IMR-90 (cell line): ENCODE results near the gene RAI14. TPM values are rescaled to one million over a fixed set of nuclear protein-coding genes. Genes with fewer than 3 reads are reported as not detected.

Source experiments
- ATAC-seq: fragments of 200-7000 bp; cut with Tn5 transposase; 2 replicates; pipeline ENCODE4 v1.9.1; 2020; ENCODE audit warnings: low read depth, mild to moderate bottlenecking, moderate library complexity
- BruUV-seq: library from RNA; stranded (reverse); fragments of 400-500 nt; replicated peaks from 2 replicates; lab custom pipeline; 2021; lab: Mats Ljungman, UMichigan
- CTCF ChIA-PET: fragments of 300-600 bp; formaldehyde crosslinking; extraction: SDS; loops from one replicate; lab custom pipeline; 2021; ENCODE audit warnings: antibody characterized with exemption; lab: Yijun Ruan, JAX
- POLR2A ChIA-PET: fragments of 300-600 bp; sonication (Branson Sonifier 250); formaldehyde crosslinking; loops from one replicate; lab custom pipeline; 2022; ENCODE audit warnings: antibody characterized with exemption; ENCODE audit not compliant: unreplicated experiment; lab: Charles Lee
- DNase-seq: peaks from one replicate; pipeline ENCODE4 v3.0.0; 2013
- H2AFZ ChIP-seq: replicated peaks from 2 replicates; pipeline ENCODE3; 2013; ENCODE audit warnings: low read length, mild to moderate bottlenecking; ENCODE audit not compliant: poor library complexity
- H2AK5ac ChIP-seq: 2 replicates; pipeline ENCODE4 v1.6.1; 2013; ENCODE audit warnings: low read depth, low read length, inconsistent platforms
- H2AK9ac ChIP-seq: replicated peaks from 2 replicates; pipeline ENCODE3; 2013; ENCODE audit warnings: mild to moderate bottlenecking, low read depth, low read length, moderate library complexity; ENCODE audit not compliant: poor library complexity
- H2BK120ac ChIP-seq: 2 replicates; pipeline ENCODE4 v1.6.1; 2013; ENCODE audit warnings: low read depth, low read length, inconsistent platforms
- H2BK15ac ChIP-seq: 3 replicates; pipeline ENCODE4 v1.6.1; 2013; ENCODE audit warnings: low read depth, low read length, inconsistent platforms
- H2BK20ac ChIP-seq: 2 replicates; pipeline ENCODE4 v1.6.1; 2013; ENCODE audit warnings: low read depth, mild to moderate bottlenecking, inconsistent platforms, low read length, moderate library complexity
- H2BK5ac ChIP-seq: 2 replicates; pipeline ENCODE4 v1.6.1; 2013; ENCODE audit warnings: mild to moderate bottlenecking, low read depth, low read length, inconsistent platforms; ENCODE audit not compliant: poor library complexity, severe bottlenecking
- H3K14ac ChIP-seq: replicated peaks from 2 replicates; pipeline ENCODE4 v1.6.1; 2013; ENCODE audit warnings: low read depth, low read length, inconsistent platforms
- H3K18ac ChIP-seq: 2 replicates; pipeline ENCODE4 v1.6.1; 2013; ENCODE audit warnings: low read depth, low read length, control low read depth
- H3K23ac ChIP-seq: 2 replicates; pipeline ENCODE4 v1.6.1; 2013; ENCODE audit warnings: low read depth, low read length, inconsistent platforms
- H3K27ac ChIP-seq: 2 replicates; pipeline ENCODE4 v1.5.1; 2013; ENCODE audit warnings: mild to moderate bottlenecking, control low read depth, low read length; ENCODE audit not compliant: insufficient read depth
- H3K27me3 ChIP-seq: 2 replicates; pipeline ENCODE4 v1.6.1; 2013; ENCODE audit warnings: low read length; ENCODE audit not compliant: control insufficient read depth, insufficient read depth
- H3K36me3 ChIP-seq: 2 replicates; pipeline ENCODE4 v1.6.1; 2013; ENCODE audit warnings: low read length, mixed read lengths; ENCODE audit not compliant: control insufficient read depth, insufficient read depth
- H3K4ac ChIP-seq: 2 replicates; pipeline ENCODE4 v1.6.1; 2013; ENCODE audit warnings: low read depth, low read length, inconsistent platforms
- H3K4me1 ChIP-seq: 2 replicates; pipeline ENCODE4 v1.6.1; 2013; ENCODE audit warnings: low read length, mixed read lengths; ENCODE audit not compliant: control insufficient read depth, insufficient read depth
- H3K4me2 ChIP-seq: 2 replicates; pipeline ENCODE4 v1.6.1; 2013; ENCODE audit warnings: low read depth, mild to moderate bottlenecking, control low read depth, low read length, moderate library complexity
- H3K4me3 ChIP-seq: 2 replicates; pipeline ENCODE4 v1.5.1; 2013; ENCODE audit warnings: low read depth, mild to moderate bottlenecking, control low read depth, low read length, moderate library complexity; ENCODE audit not compliant: insufficient read depth
- H3K56ac ChIP-seq: 2 replicates; pipeline ENCODE4 v1.6.1; 2013; ENCODE audit warnings: low read length, inconsistent platforms; ENCODE audit not compliant: insufficient read depth; ENCODE audit errors: extremely low read depth
- H3K79me1 ChIP-seq, 2 experiments: 2 replicates each; pipeline ENCODE4 v1.6.1; 2013; ENCODE audit warnings: low read length in 2 of 2, inconsistent platforms in 1 of 2, low read depth in 1 of 2
- H3K9ac ChIP-seq: 2 replicates; pipeline ENCODE4 v1.6.1; 2013; ENCODE audit warnings: low read depth, low read length, control low read depth
- H3K9me1 ChIP-seq: 2 replicates; pipeline ENCODE4 v1.6.1; 2013; ENCODE audit warnings: low read length, inconsistent platforms; ENCODE audit not compliant: insufficient read depth
- H3K9me3 ChIP-seq: 2 replicates; pipeline ENCODE4 v1.6.1; 2013; ENCODE audit warnings: low read length; ENCODE audit not compliant: control insufficient read depth, insufficient read depth
- H4K20me1 ChIP-seq: 2 replicates; pipeline ENCODE4 v1.6.1; 2013; ENCODE audit warnings: low read length, inconsistent platforms; ENCODE audit not compliant: insufficient read depth
- H4K5ac ChIP-seq: 2 replicates; pipeline ENCODE4 v1.6.1; 2013; ENCODE audit warnings: mild to moderate bottlenecking, low read depth, low read length, control low read depth
- H4K8ac ChIP-seq, 2 experiments: 2 replicates each; pipeline ENCODE4 v1.6.1; 2013; ENCODE audit warnings: low read depth in 2 of 2, low read length in 2 of 2, control low read depth in 1 of 2, inconsistent platforms in 1 of 2
- H4K91ac ChIP-seq: 2 replicates; pipeline ENCODE4 v1.6.1; 2013; ENCODE audit warnings: low read depth, low read length, inconsistent platforms; ENCODE audit not compliant: insufficient read depth
- BHLHE40 ChIP-seq: fragments of 150-350 bp; IDR thresholded peaks from 2 replicates; pipeline ENCODE4 v1.6.1; 2016; ENCODE audit warnings: mild to moderate bottlenecking, low read depth, low read length
- CEBPB ChIP-seq: IDR thresholded peaks from 2 replicates; pipeline ENCODE4 v1.6.1; 2012; ENCODE audit warnings: low read depth, low read length, improper control_type of control experiment
- CHD1 ChIP-seq: IDR thresholded peaks from 2 replicates; pipeline ENCODE4 v1.6.1; 2012; ENCODE audit warnings: low read depth, low read length, improper control_type of control experiment
- FOS ChIP-seq: fragments of 150-350 bp; IDR thresholded peaks from 2 replicates; pipeline ENCODE4 v1.6.1; 2016; ENCODE audit warnings: low read depth, low read length
- MAFK ChIP-seq: IDR thresholded peaks from 2 replicates; pipeline ENCODE4 v1.6.1; 2012; ENCODE audit warnings: low read depth, low read length, improper control_type of control experiment
- MAZ ChIP-seq: IDR thresholded peaks from 2 replicates; pipeline ENCODE4 v1.6.1; 2012; ENCODE audit warnings: low read depth, mild to moderate bottlenecking, low read length, improper control_type of control experiment, moderate library complexity, borderline replicate concordance
- NFE2L2 ChIP-seq: fragments of 150-350 bp; IDR thresholded peaks from 2 replicates; pipeline ENCODE4 v1.6.1; 2016; ENCODE audit warnings: low read depth, mild to moderate bottlenecking, low read length
- POLR2A ChIP-seq: IDR thresholded peaks from 2 replicates; pipeline ENCODE4 v1.6.1; 2012; ENCODE audit warnings: mild to moderate bottlenecking, low read depth, low read length
- RCOR1 ChIP-seq: IDR thresholded peaks from 2 replicates; pipeline ENCODE4 v1.6.1; 2012; ENCODE audit warnings: mild to moderate bottlenecking, low read length, improper control_type of control experiment; ENCODE audit not compliant: insufficient replicate concordance
- RFX5 ChIP-seq: IDR thresholded peaks from 2 replicates; pipeline ENCODE4 v1.8.0; 2012; ENCODE audit warnings: low read depth, mild to moderate bottlenecking, low read length, moderate library complexity
- SMC3 ChIP-seq: fragments of 150-350 bp; IDR thresholded peaks from 2 replicates; pipeline ENCODE4 v1.6.1; 2016; ENCODE audit warnings: low read depth, mild to moderate bottlenecking, antibody characterized with exemption, low read length, moderate library complexity
- WGBS, 2 experiments: methylation state at CpG; one replicate each; pipeline versions ENCODE4 v1.1.5 to v1.1.7; 2013; ENCODE audit warnings: missing lambda C conversion rate in 2 of 2; ENCODE audit not compliant: insufficient read length in 1 of 2; ENCODE audit errors: extremely low coverage in 2 of 2; 5-methylcytosine and 5-hydroxymethylcytosine counted together
- dilution Hi-C: fragments of 300-500 bp; cut with HindIII; formaldehyde crosslinking; loops from one replicate; pipeline ENCODE4 v1.14.3; 2018; ENCODE audit warnings: low sequenced_read_pairs; ENCODE audit not compliant: unreplicated experiment
- in situ Hi-C: fragments of 300-500 bp; cut with MboI; formaldehyde crosslinking; loops from 3 replicates; pipeline ENCODE4 v1.14.3; 2019; ENCODE audit warnings: low sequenced_read_pairs, inconsistent platforms, mixed read lengths
- intact Hi-C: fragments of 100-400 bp; cut with micrococcal nuclease; formaldehyde crosslinking; loops from 2 replicates; pipeline ENCODE4 v1.10.0; 2022
- polyA plus RNA-seq, 3 experiments: library from polyadenylated mRNA; depleted of rRNA; stranded (reverse); fragments of >200 nt; gene quantifications; 2 replicates each; pipeline ENCODE4 v1.2.3, GENCODE V29; 2012; ENCODE audit warnings: low replicate concordance in 1 of 3
- total RNA-seq: library from RNA; depleted of rRNA; stranded (reverse); fragments of >200 nt; gene quantifications from 2 replicates; pipeline ENCODE4 v1.2.3, GENCODE V29; 2012
- TF ChIP-seq, protein P1 (sequence below): conservative IDR thresholded peaks from 2 replicates; pipeline ENCODE4 v1.5.1; 2012; ENCODE audit warnings: mild to moderate bottlenecking, low read depth, low read length, improper control_type of control experiment
- TF ChIP-seq, protein P2 (sequence below): fragments of 150-350 bp; IDR thresholded peaks from 2 replicates; pipeline ENCODE4 v1.6.1; 2017; ENCODE audit warnings: mild to moderate bottlenecking, antibody characterized with exemption, low read length, low read depth

The RAI14 gene
- total and polyA plus RNA-seq, 2 of the 4 experiments (the other 2 are of a cell fraction), result 221 to 267 TPM

- no peak for TF ChIP-seq NFE2L2
Measured at GRCh38 chr5:34699155-34700077, 43.3 kb downstream of the RAI14 start (continued).

DNA sequence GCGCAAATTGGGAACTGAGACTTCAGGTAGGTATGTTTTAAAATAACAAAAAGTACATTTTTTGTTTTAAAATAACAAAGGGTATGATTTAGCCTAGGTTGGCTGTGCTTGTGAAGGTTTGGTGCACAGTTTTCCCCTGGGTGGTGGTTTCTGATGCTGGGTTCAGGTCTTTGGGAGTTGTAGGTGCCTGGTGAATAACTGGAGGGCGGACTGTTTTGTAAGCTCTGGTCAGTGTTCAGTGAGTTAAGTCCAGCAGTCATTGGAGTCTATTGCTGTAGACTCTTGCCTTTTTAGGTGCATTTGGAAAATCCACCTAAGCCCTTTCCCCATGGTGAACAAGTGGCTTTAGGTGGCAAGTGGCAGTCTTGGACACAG lies 43.9 kb downstream of the RAI14 start:
- Histone ChIP-seq H3K23ac (0 out of 2 replicates have a peak overlapping the region, but pooled peaks have one; percentile 8), H3K14ac (0 out of 2 replicates have a peak overlapping the region, but pooled peaks have one; percentile 10), H3K79me1 (peaks cover 25 to 73% of the 10 kb centered on the region in 2 experiments), H2BK20ac (no peak overlapping the region), H4K20me1 (peaks cover 87% of the 10 kb centered on the region), H3K36me3 (peaks cover 22% of the 10 kb centered on the region), H4K91ac (no peak overlapping the region), H3K9me1 (peaks cover 26% of the 10 kb centered on the region), H3K4me3 (no peak overlapping the region), H3K18ac (no peak overlapping the region), H2AFZ (no peak overlapping the region), H2BK5ac (peak overlapping the region; percentile 11), H2AK5ac (no peak overlapping the region; the same call in 1 of the 2 replicates), H3K56ac (no peak overlapping the region), H2BK120ac (no peak overlapping the region), H2AK9ac (no peak overlapping the region), H3K9ac (no peak overlapping the region), H3K4ac (no peak overlapping the region), H4K8ac (no peak overlapping the region), H3K27ac (peak overlapping the region; percentile 20; the same call in 1 of the 2 replicates), H3K9me3 (no peaks in the 10 kb centered on the region), H3K4me1 (peaks cover 25% of the 10 kb centered on the region), H2BK15ac (0 out of 3 replicates have a peak overlapping the region, but pooled peaks have one; percentile 7), H3K4me2 (no peak overlapping the region), H4K5ac (no peak overlapping the region; the same call in 1 of the 2 replicates), H3K27me3 (no peaks in the 10 kb centered on the region)
- dilution Hi-C loops (no loop called here), intact Hi-C loops (no loop called here), in situ Hi-C loops (no loop called here)
- ChIA-PET POLR2A (no interaction called here), CTCF (no interaction called here)
- no CpG with 5 or more reads among the region's 2 CpGs for WGBS, 2 experiments
- ATAC-seq (no peak), DNase-seq (no peak)
- TF ChIP-seq SMC3 (no peak), FOS (no peak), MAZ (no peak), CHD1 (no peak), RCOR1 (no peak), CEBPB (no peak), POLR2A (no peak), BHLHE40 (no peak), RFX5 (no peak), MAFK (no peak)
- TF ChIP-seq, protein P1, sequence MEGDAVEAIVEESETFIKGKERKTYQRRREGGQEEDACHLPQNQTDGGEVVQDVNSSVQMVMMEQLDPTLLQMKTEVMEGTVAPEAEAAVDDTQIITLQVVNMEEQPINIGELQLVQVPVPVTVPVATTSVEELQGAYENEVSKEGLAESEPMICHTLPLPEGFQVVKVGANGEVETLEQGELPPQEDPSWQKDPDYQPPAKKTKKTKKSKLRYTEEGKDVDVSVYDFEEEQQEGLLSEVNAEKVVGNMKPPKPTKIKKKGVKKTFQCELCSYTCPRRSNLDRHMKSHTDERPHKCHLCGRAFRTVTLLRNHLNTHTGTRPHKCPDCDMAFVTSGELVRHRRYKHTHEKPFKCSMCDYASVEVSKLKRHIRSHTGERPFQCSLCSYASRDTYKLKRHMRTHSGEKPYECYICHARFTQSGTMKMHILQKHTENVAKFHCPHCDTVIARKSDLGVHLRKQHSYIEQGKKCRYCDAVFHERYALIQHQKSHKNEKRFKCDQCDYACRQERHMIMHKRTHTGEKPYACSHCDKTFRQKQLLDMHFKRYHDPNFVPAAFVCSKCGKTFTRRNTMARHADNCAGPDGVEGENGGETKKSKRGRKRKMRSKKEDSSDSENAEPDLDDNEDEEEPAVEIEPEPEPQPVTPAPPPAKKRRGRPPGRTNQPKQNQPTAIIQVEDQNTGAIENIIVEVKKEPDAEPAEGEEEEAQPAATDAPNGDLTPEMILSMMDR, result no peak
- TF ChIP-seq, protein P2, sequence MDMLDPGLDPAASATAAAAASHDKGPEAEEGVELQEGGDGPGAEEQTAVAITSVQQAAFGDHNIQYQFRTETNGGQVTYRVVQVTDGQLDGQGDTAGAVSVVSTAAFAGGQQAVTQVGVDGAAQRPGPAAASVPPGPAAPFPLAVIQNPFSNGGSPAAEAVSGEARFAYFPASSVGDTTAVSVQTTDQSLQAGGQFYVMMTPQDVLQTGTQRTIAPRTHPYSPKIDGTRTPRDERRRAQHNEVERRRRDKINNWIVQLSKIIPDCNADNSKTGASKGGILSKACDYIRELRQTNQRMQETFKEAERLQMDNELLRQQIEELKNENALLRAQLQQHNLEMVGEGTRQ, result no peak
- no TSS peak for BruUV-seq
